Measurements from ENCODE around the gene PHF11.
A peak's percentile ranks its signal among the peaks of the same experiment; 100 is the strongest.

PHF11 gene

GRCh38 chr13:49498206-49498605 lies 2.5 kb downstream of the PHF11 start:
- no peak overlapping the region for H3K4me3 ChIP-seq (ENCODE audit: low read depth, low read length)
- TF ChIP-seq CTCF (IDR thresholded peaks at IDR 0.05; ENCODE audit: low read depth, low read length), result no peak

DNA sequence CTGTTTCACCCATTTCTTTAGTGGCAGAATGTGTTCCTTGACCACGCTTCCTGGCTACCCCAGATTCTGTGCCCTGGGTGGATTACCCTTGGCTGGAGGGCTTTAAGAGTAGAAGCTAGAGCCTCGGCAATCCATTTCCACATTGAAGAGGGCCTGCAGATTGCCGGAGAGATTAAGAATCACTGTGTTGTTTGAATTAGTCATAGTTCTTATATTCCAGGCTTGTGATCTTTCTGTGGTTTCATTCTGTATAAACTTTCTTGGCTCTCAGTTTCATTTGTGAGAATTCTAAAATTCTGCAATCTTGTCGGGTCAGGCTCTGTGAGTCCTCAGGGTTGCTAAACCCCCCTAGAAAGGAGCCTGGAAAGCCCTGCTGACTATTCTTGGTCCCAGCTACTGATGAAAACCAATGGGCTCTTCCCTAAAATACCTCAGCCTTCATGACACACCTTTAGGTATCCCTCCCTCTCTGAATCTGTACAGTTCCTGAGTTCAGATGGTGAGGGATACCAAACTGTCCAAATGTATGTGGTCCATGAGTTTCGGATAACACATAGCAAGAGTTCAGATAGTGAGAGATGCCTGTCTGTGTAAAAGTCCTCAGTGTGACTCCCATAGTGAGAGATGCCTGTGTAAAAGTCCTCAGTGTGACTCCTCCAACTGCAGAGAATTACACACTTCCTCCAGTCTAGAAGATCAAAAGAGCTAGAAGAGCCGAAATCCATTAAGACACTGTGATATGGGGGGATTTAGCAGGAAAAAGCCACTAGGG lies 4.3 kb downstream of the PHF11 start:
- no peak for TF ChIP-seq CTCF (IDR thresholded peaks at IDR 0.05; ENCODE audit: low read depth, low read length)
- H3K4me3 ChIP-seq (ENCODE audit: low read depth, low read length), result peak overlapping the region; percentile 28

DNA sequence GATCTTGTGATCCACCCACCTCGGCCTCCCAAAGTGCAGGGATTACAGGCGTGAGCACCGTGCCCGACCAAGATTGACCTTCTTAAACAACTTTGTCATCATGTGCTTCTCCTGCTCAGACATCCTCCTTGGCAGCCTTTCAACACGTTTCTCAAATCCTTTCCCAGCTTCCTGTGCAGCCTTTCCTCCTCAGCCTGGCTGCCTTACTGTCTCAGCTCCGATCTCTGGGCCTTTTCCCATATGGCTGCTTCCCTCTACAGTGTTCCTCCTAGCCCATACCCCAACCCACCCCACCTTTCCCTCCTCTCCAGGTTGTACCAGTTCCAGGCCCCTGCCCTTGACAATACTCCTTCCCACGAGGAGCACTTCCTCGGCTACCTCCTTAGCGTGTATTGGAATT lies 7.2 kb downstream of the PHF11 start:
- H3K4me3 ChIP-seq (ENCODE audit: low read depth, low read length), result no peak overlapping the region
- no peak for TF ChIP-seq CTCF (IDR thresholded peaks at IDR 0.05; ENCODE audit: low read depth, low read length)

- TF ChIP-seq CTCF (IDR thresholded peaks at IDR 0.05; ENCODE audit: low read depth, low read length), result no peak
- H3K4me3 ChIP-seq (ENCODE audit: low read depth, low read length), result no peak overlapping the region
Observed at GRCh38 chr13:49503951-49504350, 8.2 kb downstream of the PHF11 start.

DNA sequence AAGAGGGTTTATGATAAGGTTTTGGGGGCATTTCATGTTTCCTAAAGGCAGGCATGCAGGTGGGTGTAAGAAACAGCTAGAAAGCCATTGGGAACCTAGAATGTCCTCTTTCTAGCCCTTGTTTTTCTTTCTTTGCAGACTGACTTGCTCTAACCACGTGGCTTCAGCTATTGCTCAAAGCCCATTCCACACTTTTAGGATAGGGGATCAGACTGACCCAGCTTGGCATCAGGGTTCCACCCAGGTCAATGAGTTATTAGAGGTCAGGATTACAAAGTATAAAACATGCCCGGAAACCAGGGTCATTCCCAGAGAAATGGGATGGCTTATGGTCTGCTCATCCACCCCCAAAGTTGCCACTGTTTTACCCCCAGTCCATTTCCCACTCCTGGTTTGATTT lies 16.8 kb downstream of the PHF11 start:
- no peak for TF ChIP-seq CTCF (IDR thresholded peaks at IDR 0.05; ENCODE audit: low read depth, low read length)

GRCh38 chr13:49516467-49516866 lies 20.7 kb downstream of the PHF11 start:
- no peak for TF ChIP-seq CTCF (IDR thresholded peaks at IDR 0.05; ENCODE audit: low read depth, low read length)
- no peak overlapping the region for H3K4me3 ChIP-seq (ENCODE audit: low read depth, low read length)

More for the DNA sequence above, 16.8 kb downstream of the PHF11 start:
- no peak overlapping the region for H3K4me3 ChIP-seq (ENCODE audit: low read depth, low read length)

GRCh38 chr13:49517461-49517860 lies 21.7 kb downstream of the PHF11 start:
- no peak for TF ChIP-seq CTCF (IDR thresholded peaks at IDR 0.05; ENCODE audit: low read depth, low read length)
- H3K4me3 ChIP-seq (ENCODE audit: low read depth, low read length), result no peak overlapping the region

All from WI38 (cell line).